PC-3 (cell line): Measurements from ENCODE around the gene SERPINC1. TPM values are rescaled to one million over a fixed set of nuclear protein-coding genes. Genes with fewer than 3 reads are reported as not detected.

ENCODE experiments used
- ATAC-seq: fragments of 200-7000 bp; cut with Tn5 transposase; 2 replicates; pipeline ENCODE4 v1.9.1; 2020; ENCODE audit warnings: mild to moderate bottlenecking, moderate library complexity
- BruUV-seq: library from RNA; stranded (reverse); fragments of 400-500 nt; replicated peaks from 2 replicates; lab custom pipeline; 2021; lab: Mats Ljungman, UMichigan
- CTCF ChIA-PET: fragments of 300-600 bp; sonication (Branson Sonifier 250); formaldehyde crosslinking; loops from one replicate; lab custom pipeline; 2022; ENCODE audit warnings: antibody characterized with exemption; lab: Charles Lee
- POLR2A ChIA-PET: fragments of 300-600 bp; sonication (Branson Sonifier 250); formaldehyde crosslinking; loops from one replicate; lab custom pipeline; 2022; ENCODE audit warnings: antibody characterized with exemption; ENCODE audit not compliant: unreplicated experiment; lab: Charles Lee
- DNase-seq: peaks from one replicate; pipeline ENCODE4 v3.0.0-alpha.2; 2015
- H2AFZ ChIP-seq: fragments of 300-600 bp; sonication (generic); 2 replicates; pipeline ENCODE4 v1.6.0; 2016; ENCODE audit warnings: antibody characterized with exemption, low read length
- H3F3A ChIP-seq: fragments of 300-600 bp; sonication (generic); one replicate; pipeline ENCODE4 v1.6.0; 2017; ENCODE audit warnings: antibody characterized with exemption, low read length, control low read depth, mild to moderate bottlenecking; ENCODE audit not compliant: unreplicated experiment
- H3K27ac ChIP-seq: fragments of 300-600 bp; sonication (generic); 2 replicates; pipeline ENCODE4 v1.5.1; 2016; ENCODE audit warnings: mild to moderate bottlenecking, low read length
- H3K27me3 ChIP-seq: fragments of 300-600 bp; sonication (generic); 2 replicates; pipeline ENCODE4 v1.6.1; 2016; ENCODE audit warnings: low read length, mixed read lengths
- H3K36me3 ChIP-seq: fragments of 300-600 bp; sonication (generic); 2 replicates; pipeline ENCODE4 v1.6.1; 2016; ENCODE audit warnings: low read depth, mixed run types, low read length, mixed read lengths
- H3K4me1 ChIP-seq: fragments of 300-600 bp; sonication (generic); 2 replicates; pipeline ENCODE4 v1.5.1; 2016; ENCODE audit warnings: low read length; ENCODE audit not compliant: insufficient read depth
- H3K4me2 ChIP-seq: fragments of 300-600 bp; sonication (generic); 2 replicates; pipeline ENCODE4 v1.6.0; 2016; ENCODE audit warnings: low read length
- H3K4me3 ChIP-seq: fragments of 300-600 bp; sonication (generic); 2 replicates; pipeline ENCODE4 v1.5.1; 2016; ENCODE audit warnings: mild to moderate bottlenecking, low read length, mixed read lengths
- H3K79me2 ChIP-seq: fragments of 300-600 bp; sonication (generic); 2 replicates; pipeline ENCODE4 v1.6.1; 2017; ENCODE audit warnings: low read length, mixed read lengths
- H3K9ac ChIP-seq: fragments of 300-600 bp; sonication (generic); 2 replicates; pipeline ENCODE4 v1.6.0; 2016; ENCODE audit warnings: mild to moderate bottlenecking, low read length
- H3K9me2 ChIP-seq: fragments of 300-600 bp; sonication (generic); replicated peaks from 2 replicates; pipeline ENCODE4 v1.6.1; 2016; ENCODE audit warnings: mixed run types, low read length, mixed read lengths
- H3K9me3 ChIP-seq: fragments of 300-600 bp; sonication (generic); 2 replicates; pipeline ENCODE4 v1.6.1; 2016; ENCODE audit warnings: low read length, mixed read lengths
- H4K20me1 ChIP-seq: fragments of 300-600 bp; sonication (generic); 2 replicates; pipeline ENCODE4 v1.6.1; 2016; ENCODE audit warnings: low read length, mixed read lengths
- CTCF ChIP-seq: fragments of 300-600 bp; sonication (generic); conservative IDR thresholded peaks from 2 replicates; pipeline ENCODE4 v1.5.1; 2017; ENCODE audit warnings: antibody characterized with exemption, low read depth, mild to moderate bottlenecking, low read length
- EZH2 ChIP-seq: fragments of 300-600 bp; sonication (generic); IDR thresholded peaks from one replicate; pipeline ENCODE4 v1.6.1; 2017; ENCODE audit warnings: antibody characterized with exemption, mild to moderate bottlenecking, low read length; ENCODE audit not compliant: unreplicated experiment
- EZH2phosphoT487 ChIP-seq: fragments of 300-600 bp; sonication (generic); IDR thresholded peaks from 2 replicates; pipeline ENCODE4 v1.6.1; 2018; ENCODE audit warnings: mild to moderate bottlenecking, antibody characterized with exemption, low read length, borderline replicate concordance
- intact Hi-C: fragments of 100-400 bp; cut with micrococcal nuclease; formaldehyde crosslinking; loops from 2 replicates; pipeline ENCODE4 v1.9.0; 2023
- total RNA-seq: library from RNA; depleted of rRNA; stranded (reverse); fragments of >200 nt; gene quantifications from 2 replicates; pipeline ENCODE4 v1.2.3, GENCODE V29; 2014; rRNA removed

The SERPINC1 gene
- total RNA-seq, 1 experiment from 2014 or later = not detected

DNA sequence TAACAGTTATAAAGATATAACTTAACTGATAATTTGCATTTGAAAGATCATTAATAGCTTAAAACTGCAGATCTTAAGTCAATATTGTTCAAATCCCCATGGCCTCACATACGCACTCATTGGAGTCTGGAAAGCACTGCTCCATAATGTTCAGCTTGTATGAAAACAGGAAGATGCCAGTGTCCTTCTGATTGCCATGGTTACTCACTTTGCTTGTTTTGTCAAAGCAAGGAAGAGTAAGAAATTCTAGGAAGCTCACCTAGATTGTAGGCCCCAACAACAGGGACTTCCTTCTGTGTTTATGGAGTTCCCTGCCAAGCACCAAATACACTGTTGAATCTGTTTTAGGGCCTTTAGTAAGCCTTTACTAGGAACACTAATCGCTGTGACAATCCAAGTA is 60.2 kb downstream of the SERPINC1 start:
- Histone ChIP-seq H4K20me1 (no peaks in the 10 kb centered on the region), H3K4me1 (no peaks in the 10 kb centered on the region), H3K9me2 (no peaks in the 10 kb centered on the region), H3K4me2 (no peak overlapping the region), H2AFZ (no peak overlapping the region), H3K9ac (no peak overlapping the region), H3K36me3 (peaks cover 4% of the 10 kb centered on the region; the same call in 1 of the 2 replicates), H3K9me3 (no peaks in the 10 kb centered on the region), H3K27me3 (no peaks in the 10 kb centered on the region), H3K79me2 (no peaks in the 10 kb centered on the region), H3K4me3 (no peak overlapping the region), H3F3A (peaks cover 3% of the 10 kb centered on the region), H3K27ac (no peak overlapping the region)
- POLR2A ChIA-PET = no interaction called here
- intact Hi-C loops = loop anchor here (10.0 kb wide), 1 partner anchor 218 kb away; no protein-coding TSS in a partner anchor
- DNase-seq (no peak), ATAC-seq (no peak)
- CTCF ChIA-PET = no interaction called here
- no peak for TF ChIP-seq CTCF
- no peak for TF ChIP-seq EZH2phosphoT487
- no peak for TF ChIP-seq EZH2
- no TSS peak for BruUV-seq

DNA sequence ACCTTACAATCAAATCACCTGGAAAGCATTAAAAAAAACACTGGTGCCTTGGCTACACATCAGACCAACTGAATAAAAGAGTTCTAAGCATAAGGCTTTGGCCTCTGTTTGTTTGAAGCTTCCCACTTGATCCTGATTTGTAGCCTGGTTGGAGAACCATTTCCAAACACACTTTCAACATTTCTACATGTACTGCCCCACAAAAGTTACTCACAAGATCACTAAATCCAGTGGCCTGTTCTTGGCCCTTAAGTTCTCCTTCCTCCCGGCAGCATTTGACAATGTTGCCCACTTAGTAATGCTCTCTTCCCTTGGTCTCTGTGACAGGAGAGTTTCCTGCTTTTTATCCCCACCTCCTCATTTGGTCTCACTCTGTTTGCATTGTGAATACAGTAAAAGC is 61.1 kb downstream of the SERPINC1 start:
- H3K4me2 ChIP-seq = no peak overlapping the region
- no TSS peak for BruUV-seq
- no peak for ATAC-seq
- no peak overlapping the region for H3K4me3 ChIP-seq
- ChIA-PET CTCF (no interaction called here), POLR2A (no interaction called here)
- H3K36me3 ChIP-seq = peaks cover 8% of the 10 kb centered on the region
- no peak overlapping the region for H3K27ac ChIP-seq
- H3K79me2 ChIP-seq = no peaks in the 10 kb centered on the region
- H2AFZ ChIP-seq = no peak overlapping the region
- no peaks in the 10 kb centered on the region for H3K9me2 ChIP-seq
- no peaks in the 10 kb centered on the region for H3K9me3 ChIP-seq
- TF ChIP-seq EZH2 (no peak), EZH2phosphoT487 (no peak), CTCF (no peak)
- H3K27me3 ChIP-seq = no peaks in the 10 kb centered on the region
- H3K4me1 ChIP-seq = no peaks in the 10 kb centered on the region
- H3F3A ChIP-seq = peaks cover 3% of the 10 kb centered on the region
- intact Hi-C loops = loop anchor here (10.0 kb wide), 1 partner anchor 219 kb away; no protein-coding TSS in a partner anchor
- H3K9ac ChIP-seq = no peak overlapping the region
- DNase-seq = no peak
- no peaks in the 10 kb centered on the region for H4K20me1 ChIP-seq

Other genes starting within 250 kb of the SERPINC1 start
- not detected in 2 replicates for gene ANKRD45, start 247.5 kb downstream of the SERPINC1 start, total RNA-seq
- gene KLHL20, start 202.3 kb downstream of the SERPINC1 start, total RNA-seq = 46.2 and 46.4 TPM in 2 replicates
- 71.8 and 77.3 TPM in 2 replicates for gene DARS2, start 92.7 kb downstream of the SERPINC1 start, total RNA-seq
- gene CENPL, start 92.4 kb downstream of the SERPINC1 start, total RNA-seq = 92.8 and 108 TPM in 2 replicates
- 99.2 and 112 TPM in 2 replicates for gene GAS5, start 49.3 kb downstream of the SERPINC1 start, total RNA-seq
- 0.58 and 1.5 TPM in 2 replicates for gene ZBTB37, start 48.9 kb downstream of the SERPINC1 start, total RNA-seq
- 7.5 and 10.5 TPM in 2 replicates for gene RC3H1, start 105.0 kb upstream of the SERPINC1 start, total RNA-seq
- gene RABGAP1L, start 242.2 kb upstream of the SERPINC1 start, total RNA-seq = 11.8 and 24.4 TPM in 2 replicates